Activated naive CD8-positive, alpha-beta T cell (primary cell): Measurements from ENCODE around the gene STAG3.
"Not testable (repeated sequence)": the region's sequence is repeated elsewhere in the genome, so short reads cannot be mapped to it uniquely, and the experiment has no call there.

Source experiments
- H3K27ac Mint-ChIP-seq: one replicate; pipeline ENCODE4 v1.8.0; 2021; ENCODE audit warnings: mixed read lengths
- H3K27me3 Mint-ChIP-seq: one replicate; pipeline ENCODE4 v1.8.0; 2021; ENCODE audit warnings: mixed read lengths
- H3K36me3 Mint-ChIP-seq: one replicate; pipeline ENCODE4 v1.8.0; 2021; ENCODE audit warnings: mixed read lengths
- H3K4me1 Mint-ChIP-seq: one replicate; pipeline ENCODE4 v1.8.0; 2021; ENCODE audit warnings: low read depth, mixed read lengths
- H3K4me3 Mint-ChIP-seq: one replicate; pipeline ENCODE4 v1.8.0; 2021; ENCODE audit warnings: mild to moderate bottlenecking, mixed read lengths
- H3K9me3 Mint-ChIP-seq: one replicate; pipeline ENCODE4 v1.8.0; 2021; ENCODE audit warnings: low read depth, mixed read lengths

STAG3 gene

GRCh38 chr7:100177045-100178001 is at the start of gene STAG3, which contains the start of gene GPC2:
STAG3 (plus strand) TSS chr7:100177918; CDS start chr7:100180557, 2,639 bp downstream.
GPC2 (minus strand) TSS chr7:100177381; CDS start chr7:100177199, 182 bp downstream.
- no peak within 1 kb of the TSS for H3K27ac Mint-ChIP-seq
- H3K9me3 Mint-ChIP-seq: no peaks in the 10 kb centered on the region
- peaks cover 43% of the 10 kb centered on the region for H3K4me1 Mint-ChIP-seq
- peak within 1 kb of the TSS; percentile 76 for H3K4me3 Mint-ChIP-seq
- H3K27me3 Mint-ChIP-seq: no peaks in the 10 kb centered on the region
- H3K36me3 Mint-ChIP-seq: peaks cover 3% of the 10 kb centered on the region

- H3K27me3 Mint-ChIP-seq: no peaks in the 10 kb centered on the region
These were observed 49.1 kb upstream of the STAG3 start for GRCh38 chr7:100128637-100128963.

GRCh38 chr7:100130220-100130607 is 47.5 kb upstream of the STAG3 start:
- not testable (repeated sequence) for H3K36me3 Mint-ChIP-seq, H3K4me3 Mint-ChIP-seq, H3K9me3 Mint-ChIP-seq

More at GRCh38 chr7:100128637-100128963, 49.1 kb upstream of the STAG3 start:
- Mint-ChIP-seq H3K27ac (peak overlapping the region; percentile 61), H3K36me3 (no peaks in the 10 kb centered on the region), H3K4me1 (peaks cover 41% of the 10 kb centered on the region), H3K4me3 (peak overlapping the region; percentile 78), H3K9me3 (no peaks in the 10 kb centered on the region)

GRCh38 chr7:100130608-100131453 is 46.9 kb upstream of the STAG3 start:
- Mint-ChIP-seq H3K4me3 (no peak overlapping the region), H3K9me3 (no peaks in the 10 kb centered on the region), H3K4me1 (peaks cover 26% of the 10 kb centered on the region), H3K27me3 (no peaks in the 10 kb centered on the region), H3K36me3 (no peaks in the 10 kb centered on the region), H3K27ac (no peak overlapping the region)

More at GRCh38 chr7:100130220-100130607, 47.5 kb upstream of the STAG3 start:
- not testable (repeated sequence) for H3K27me3 Mint-ChIP-seq, H3K27ac Mint-ChIP-seq
- H3K4me1 Mint-ChIP-seq: peaks cover 31% of the 10 kb centered on the region

DNA sequence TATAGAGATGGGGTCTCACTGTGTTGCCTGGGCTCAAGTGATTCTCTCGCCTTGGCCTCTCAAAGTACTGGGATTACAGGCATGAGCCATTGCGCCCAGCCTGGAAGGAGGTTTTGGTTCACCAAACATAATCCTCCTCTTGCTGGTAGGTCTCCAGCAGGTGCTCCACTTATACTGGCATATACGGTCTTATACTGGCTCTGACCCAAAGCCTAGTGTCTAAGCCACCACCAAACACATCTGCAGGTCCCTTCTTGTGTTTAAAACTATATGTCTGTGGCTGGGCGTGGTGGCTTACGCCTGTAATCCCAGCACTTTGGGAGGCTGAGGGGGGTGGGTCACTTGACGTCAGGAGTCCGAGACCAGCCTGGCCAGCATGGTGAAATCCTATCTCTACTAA is 45.6 kb upstream of the STAG3 start:
- H3K27ac Mint-ChIP-seq: no peak overlapping the region
- H3K27me3 Mint-ChIP-seq: no peaks in the 10 kb centered on the region
- H3K4me1 Mint-ChIP-seq: peaks cover 18% of the 10 kb centered on the region

DNA sequence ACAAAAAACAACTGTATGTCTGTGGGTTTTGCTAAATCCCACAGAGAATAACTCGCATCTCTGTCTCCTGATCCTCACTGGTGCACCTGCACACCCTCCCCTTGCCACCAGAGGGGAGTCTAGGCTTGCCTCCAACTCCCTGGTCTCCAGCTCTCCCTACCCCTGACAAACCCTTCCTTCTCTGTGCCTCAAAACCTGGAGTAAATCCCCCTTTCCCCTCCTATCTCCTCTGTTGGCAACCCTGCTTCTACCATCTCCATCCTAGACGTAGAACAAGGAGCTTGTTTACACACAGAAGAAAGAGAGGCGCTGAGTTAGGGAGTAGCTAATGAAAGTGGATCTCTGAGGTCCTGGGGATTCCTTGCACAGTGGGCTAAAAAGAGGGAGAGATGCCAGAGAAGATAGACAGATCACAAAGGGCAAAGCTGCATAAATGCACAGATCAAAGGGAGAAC is 45.0 kb upstream of the STAG3 start:
- Mint-ChIP-seq H3K9me3 (no peaks in the 10 kb centered on the region), H3K27ac (no peak overlapping the region), H3K4me3 (no peak overlapping the region), H3K36me3 (no peaks in the 10 kb centered on the region), H3K4me1 (peaks cover 19% of the 10 kb centered on the region), H3K27me3 (no peaks in the 10 kb centered on the region)

More for the DNA sequence above, 45.6 kb upstream of the STAG3 start:
- H3K9me3 Mint-ChIP-seq: no peaks in the 10 kb centered on the region
- H3K4me3 Mint-ChIP-seq: no peak overlapping the region
- H3K36me3 Mint-ChIP-seq: no peaks in the 10 kb centered on the region

GRCh38 chr7:100137851-100138760 is 39.6 kb upstream of the STAG3 start:
- H3K36me3 Mint-ChIP-seq: peaks cover 2% of the 10 kb centered on the region
- H3K27ac Mint-ChIP-seq: peak overlapping the region; percentile 76
- no peak overlapping the region for H3K4me3 Mint-ChIP-seq
- no peaks in the 10 kb centered on the region for H3K9me3 Mint-ChIP-seq
- peaks cover 11% of the 10 kb centered on the region for H3K4me1 Mint-ChIP-seq
- no peaks in the 10 kb centered on the region for H3K27me3 Mint-ChIP-seq

DNA sequence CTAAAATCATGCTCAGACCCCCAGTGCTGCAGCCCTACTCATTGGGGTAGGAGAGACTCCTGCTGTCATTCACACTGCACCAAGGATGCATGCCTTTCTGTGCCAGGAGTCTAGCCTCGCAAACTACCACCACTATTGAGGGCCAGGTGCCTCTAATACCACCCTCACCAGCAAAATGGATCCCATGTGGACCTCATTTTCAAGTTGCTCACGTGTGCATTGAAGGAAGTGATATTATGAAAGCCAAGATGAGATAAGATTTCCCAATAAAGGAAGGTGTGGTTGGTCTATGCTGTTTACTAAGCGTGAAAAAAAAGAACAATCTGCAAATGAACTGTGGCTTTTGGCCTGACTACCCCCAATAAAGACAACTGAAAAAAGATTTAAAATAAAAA is 36.2 kb upstream of the STAG3 start:
- Mint-ChIP-seq H3K4me3 (no peak overlapping the region), H3K4me1 (peaks cover 11% of the 10 kb centered on the region), H3K36me3 (peaks cover 2% of the 10 kb centered on the region), H3K27ac (no peak overlapping the region), H3K9me3 (no peaks in the 10 kb centered on the region), H3K27me3 (no peaks in the 10 kb centered on the region)

GRCh38 chr7:100142461-100142860 is 35.3 kb upstream of the STAG3 start:
- H3K36me3 Mint-ChIP-seq: peaks cover 2% of the 10 kb centered on the region
- H3K4me1 Mint-ChIP-seq: peaks cover 11% of the 10 kb centered on the region
- no peak overlapping the region for H3K4me3 Mint-ChIP-seq
- H3K27ac Mint-ChIP-seq: no peak overlapping the region
- H3K9me3 Mint-ChIP-seq: no peaks in the 10 kb centered on the region
- H3K27me3 Mint-ChIP-seq: no peaks in the 10 kb centered on the region

GRCh38 chr7:100146350-100146749 is 31.4 kb upstream of the STAG3 start:
- not testable (repeated sequence) for H3K4me3 Mint-ChIP-seq, H3K9me3 Mint-ChIP-seq, H3K36me3 Mint-ChIP-seq, H3K27me3 Mint-ChIP-seq, H3K27ac Mint-ChIP-seq
- H3K4me1 Mint-ChIP-seq: peaks cover 21% of the 10 kb centered on the region

DNA sequence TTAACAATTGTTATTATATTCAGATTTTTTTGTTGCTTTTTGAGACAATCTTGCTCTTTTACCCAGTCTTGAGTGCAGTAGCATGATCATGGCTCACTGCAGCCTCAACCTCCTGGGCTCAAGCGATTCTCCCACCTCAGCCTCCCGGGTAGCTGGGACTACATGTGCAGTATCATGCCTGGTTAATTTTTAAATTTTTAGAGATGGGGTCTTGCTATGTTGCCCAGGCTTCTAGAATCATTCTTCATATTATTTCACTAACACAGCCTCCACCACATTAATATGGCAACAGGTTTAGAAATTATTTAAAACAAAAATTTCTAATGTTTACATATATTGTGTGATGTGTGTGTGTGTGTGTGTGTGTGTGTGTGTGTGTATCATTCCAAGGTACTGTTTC is 30.4 kb upstream of the STAG3 start:
- Mint-ChIP-seq H3K27ac (no peak overlapping the region), H3K27me3 (no peaks in the 10 kb centered on the region), H3K36me3 (peaks cover 4% of the 10 kb centered on the region), H3K4me3 (no peak overlapping the region), H3K9me3 (no peaks in the 10 kb centered on the region), H3K4me1 (peaks cover 29% of the 10 kb centered on the region)

GRCh38 chr7:100148225-100148558 is 29.5 kb upstream of the STAG3 start:
- Mint-ChIP-seq H3K4me3 (peak overlapping the region; percentile 95), H3K27ac (peak overlapping the region; percentile 92), H3K36me3 (peaks cover 4% of the 10 kb centered on the region), H3K4me1 (peaks cover 33% of the 10 kb centered on the region), H3K27me3 (no peaks in the 10 kb centered on the region), H3K9me3 (no peaks in the 10 kb centered on the region)

DNA sequence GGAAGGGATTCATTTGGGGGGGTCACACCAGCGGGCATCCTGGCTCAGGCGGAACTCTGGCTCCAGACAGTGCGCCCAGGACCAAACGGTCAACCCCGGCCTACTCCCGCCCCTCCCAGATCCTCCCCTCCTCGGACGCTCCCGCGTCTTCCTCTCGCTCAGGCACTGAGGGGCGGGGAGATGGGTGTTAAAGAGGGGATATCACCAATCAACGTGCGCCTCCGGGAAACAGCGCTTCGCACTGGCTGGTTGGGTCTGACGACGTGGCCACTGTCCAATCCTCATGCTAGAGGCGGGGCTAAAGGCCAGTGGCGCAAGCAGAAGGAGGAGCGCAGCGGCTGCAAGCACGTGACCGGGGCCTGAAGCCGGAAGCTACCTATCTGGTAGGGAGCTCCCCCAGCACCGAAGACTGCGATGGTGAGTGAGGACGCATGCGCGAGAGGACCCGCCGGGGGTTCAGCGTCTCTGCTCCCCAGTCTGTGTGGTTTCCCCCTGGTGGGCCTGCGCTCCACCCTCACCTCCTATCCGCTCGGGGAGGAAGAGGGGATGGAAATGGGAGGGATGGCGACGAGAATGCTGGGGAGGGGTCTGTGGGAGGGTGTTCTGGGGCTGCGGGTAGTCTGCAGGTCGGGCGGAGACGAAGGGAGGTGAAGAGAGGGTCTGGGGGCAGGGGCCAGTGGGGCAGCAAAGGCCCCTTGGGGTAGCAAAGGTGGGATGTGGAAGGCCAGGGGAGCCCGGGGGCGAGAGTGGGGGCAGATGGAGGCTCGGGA is 29.0 kb upstream of the STAG3 start, which contains the start of gene LAMTOR4:
Gene LAMTOR4 (plus strand): TSS at position 360 of the 770 bp plus-strand sequence. CDS start 55 bp downstream, at position 415.
- Mint-ChIP-seq H3K9me3 (no peaks in the 10 kb centered on the region), H3K27ac (peak within 1 kb of the TSS; percentile 92), H3K4me3 (peak within 1 kb of the TSS; percentile 95), H3K4me1 (peaks cover 36% of the 10 kb centered on the region), H3K27me3 (no peaks in the 10 kb centered on the region), H3K36me3 (peaks cover 4% of the 10 kb centered on the region)
